Skin of body (tissue), 3 donors: ENCODE measurements around the gene PHACTR4. TPM values are rescaled to one million over a fixed set of nuclear protein-coding genes. Genes with fewer than 3 reads are reported as not detected.
"Not testable (repeated sequence)": the region's sequence is repeated elsewhere in the genome, so short reads cannot be mapped to it uniquely, and the experiment has no call there.

ENCODE experiments used
- DNase-seq: peaks from one replicate; lab custom pipeline; 2025; lab: John Stamatoyannopoulos, UW
- small RNA-seq: library from RNA; depleted of rRNA; stranded (forward); fragments of <200 nt; gene quantifications from one replicate; pipeline ENCODE3, GENCODE V24; 2014; ENCODE audit warnings: low replicate concordance
- total RNA-seq: library from RNA; depleted of rRNA; stranded (reverse); fragments of >200 nt; gene quantifications from one replicate; pipeline ENCODE4 v1.2.3, GENCODE V29; 2014

PHACTR4 gene
- total RNA-seq, 1 donor from 2014 or later: 17.9 TPM

DNA sequence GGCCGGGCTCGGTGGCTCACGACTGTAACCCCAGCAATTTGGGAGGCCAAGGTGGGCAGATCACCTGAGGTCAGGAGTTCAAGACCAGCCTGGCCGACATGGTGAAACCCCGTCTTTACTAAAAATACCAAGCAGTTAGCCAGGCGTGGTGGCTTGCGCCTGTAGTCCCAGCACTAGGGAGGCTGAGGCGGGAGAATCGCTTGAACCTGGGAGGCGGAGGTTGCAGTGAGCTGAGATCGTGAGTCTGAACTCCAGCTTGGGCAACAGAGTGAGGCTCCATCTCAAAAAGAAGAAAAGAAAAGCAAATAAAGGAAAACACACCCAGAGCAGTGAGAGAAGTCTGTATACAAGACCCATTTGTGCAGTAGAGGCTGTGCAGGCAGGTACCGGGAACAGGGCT is 151.3 kb downstream of the PHACTR4 start:
- DNase-seq: not testable (repeated sequence)

DNA sequence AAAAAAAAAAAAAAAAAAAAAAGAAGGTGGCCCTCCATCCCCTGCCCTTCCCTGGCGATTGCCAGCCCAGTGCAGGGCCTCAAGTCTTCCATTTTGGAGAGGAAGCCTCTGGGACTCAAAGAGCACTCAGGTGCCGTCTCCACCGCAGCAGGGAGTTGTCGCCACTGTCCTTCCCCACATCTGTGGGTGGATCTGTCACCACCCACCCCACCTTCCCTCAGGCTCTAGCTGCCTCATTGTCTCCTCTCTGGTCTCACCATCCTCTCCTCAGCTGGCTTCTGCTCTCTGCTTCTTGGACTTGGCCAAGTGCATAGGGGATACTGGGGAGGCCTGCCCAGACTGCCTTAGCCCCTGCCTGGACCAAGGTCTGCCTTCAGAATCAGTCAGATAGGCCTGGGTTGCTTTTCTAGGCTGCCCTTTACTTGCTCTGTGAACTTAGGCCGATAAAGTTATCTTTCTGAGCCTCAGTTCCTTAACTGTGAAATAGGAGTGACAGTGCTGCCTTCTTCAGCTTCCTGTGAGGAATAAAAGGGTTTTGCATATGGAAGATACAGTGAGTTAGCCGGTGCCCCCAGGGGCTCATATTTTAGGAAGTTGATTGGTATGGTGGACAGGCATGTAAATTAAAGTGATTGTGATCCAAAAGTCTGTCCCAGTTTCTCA is 152.1 kb downstream of the PHACTR4 start:
- no peak for DNase-seq

DNA sequence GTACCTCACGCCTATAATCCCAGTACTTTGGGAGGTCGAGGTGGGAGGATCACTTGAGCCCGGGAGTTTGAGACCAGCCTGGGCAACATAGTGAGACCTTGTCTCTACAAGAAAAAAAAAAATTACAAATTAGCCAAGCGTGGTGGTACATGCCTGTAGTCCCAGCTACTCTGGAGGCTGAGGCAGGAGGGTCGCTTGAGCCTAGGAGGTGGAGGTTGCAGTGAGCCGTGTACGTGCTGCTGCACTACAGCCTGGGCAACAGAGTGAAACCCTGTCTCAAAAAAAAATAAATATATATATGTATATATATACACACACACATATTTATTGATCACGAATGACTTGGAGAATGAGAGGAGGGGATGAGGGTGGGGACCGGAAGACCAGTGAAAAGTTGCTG is 153.0 kb downstream of the PHACTR4 start:
- DNase-seq: not testable (repeated sequence)

DNA sequence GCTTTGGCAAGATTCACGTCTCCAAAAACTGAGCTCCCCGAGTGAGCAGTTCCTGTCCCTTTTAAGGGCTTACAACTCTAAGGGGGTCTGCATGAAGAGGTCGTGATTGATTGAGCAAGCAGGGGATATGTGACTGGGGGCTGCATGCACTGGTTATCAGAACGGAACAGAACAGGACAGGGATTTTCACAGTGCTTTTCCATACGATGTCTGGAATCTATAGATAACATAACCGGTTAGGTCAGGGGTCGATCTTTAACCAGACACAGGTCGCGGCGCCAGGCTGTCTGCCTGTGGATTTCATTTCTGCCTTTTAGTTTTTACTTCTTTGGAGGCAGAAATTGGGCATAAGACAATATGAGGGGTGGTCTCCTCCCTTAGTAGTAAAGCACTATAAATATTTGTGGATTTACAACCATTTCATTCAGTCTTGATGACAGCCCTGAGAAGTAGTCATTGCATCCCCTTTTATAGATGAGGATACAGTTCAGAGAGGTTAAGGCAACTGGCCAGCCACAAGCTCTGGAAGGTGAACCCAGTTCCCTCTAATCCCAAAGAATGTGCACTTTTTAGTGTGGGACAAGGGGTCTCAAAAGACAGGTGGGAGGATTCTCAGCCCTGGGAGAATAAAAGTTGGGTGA is 155.6 kb downstream of the PHACTR4 start:
- not testable (repeated sequence) for DNase-seq

DNA sequence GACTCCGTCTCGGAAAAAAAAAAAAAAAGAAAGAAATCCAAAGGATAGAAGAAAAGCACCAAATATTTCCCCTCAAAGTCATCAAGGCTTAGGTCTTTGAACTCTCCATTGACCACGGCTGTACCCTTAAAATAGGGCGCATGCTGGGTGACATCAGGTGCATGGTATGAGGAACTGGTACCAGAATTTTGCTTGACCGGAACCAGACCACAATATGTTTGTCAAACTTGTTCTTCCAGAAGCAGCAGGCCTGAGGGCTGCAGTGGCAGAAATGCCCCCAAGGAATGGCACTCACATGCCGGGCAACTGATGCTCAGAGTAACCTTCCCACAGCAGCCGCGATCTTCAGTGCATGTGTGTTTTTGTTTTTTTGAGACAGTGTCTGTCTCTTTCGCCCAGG is 157.3 kb downstream of the PHACTR4 start:
- DNase-seq: no peak

DNA sequence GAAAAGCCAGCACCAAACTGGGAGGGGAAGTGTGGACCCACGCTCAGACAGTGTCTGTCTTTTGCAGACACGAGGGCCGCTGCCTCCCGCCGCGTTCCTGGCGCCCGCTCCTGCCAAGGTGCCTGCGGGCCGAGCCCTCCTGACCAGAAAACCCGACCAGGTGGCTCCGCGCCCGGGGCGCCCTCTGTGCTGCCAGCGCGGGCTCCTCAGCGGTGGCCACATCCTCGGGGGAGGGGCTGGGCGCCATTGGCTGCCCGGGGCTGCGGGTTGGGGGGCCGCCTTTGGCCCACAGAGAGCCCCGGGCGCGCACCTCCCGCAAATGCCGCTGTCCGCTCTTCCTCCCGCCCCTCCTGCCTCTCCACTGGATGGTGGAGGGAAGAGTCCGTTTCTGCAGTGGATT is 160.9 kb downstream of the PHACTR4 start:
- no peak for DNase-seq

DNA sequence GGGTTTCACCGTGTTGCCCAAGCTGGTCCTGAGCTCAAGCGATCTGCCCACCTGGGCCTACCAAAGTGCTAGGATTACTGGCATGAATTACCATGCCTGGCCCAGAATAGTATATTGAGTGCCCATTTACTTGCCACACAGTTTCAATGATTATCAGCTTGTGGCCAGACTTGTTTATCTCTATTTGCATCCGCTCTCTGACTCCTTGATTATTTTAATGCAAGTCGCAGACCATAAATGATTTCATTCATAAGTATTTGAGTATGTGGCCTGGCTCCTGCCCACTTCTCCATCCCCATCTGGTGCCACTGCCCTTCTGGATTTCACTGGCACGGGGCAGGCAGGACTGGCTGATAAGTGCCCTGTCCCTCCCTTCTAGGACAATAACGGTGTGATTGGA is 165.1 kb downstream of the PHACTR4 start:
- DNase-seq: no peak

DNA sequence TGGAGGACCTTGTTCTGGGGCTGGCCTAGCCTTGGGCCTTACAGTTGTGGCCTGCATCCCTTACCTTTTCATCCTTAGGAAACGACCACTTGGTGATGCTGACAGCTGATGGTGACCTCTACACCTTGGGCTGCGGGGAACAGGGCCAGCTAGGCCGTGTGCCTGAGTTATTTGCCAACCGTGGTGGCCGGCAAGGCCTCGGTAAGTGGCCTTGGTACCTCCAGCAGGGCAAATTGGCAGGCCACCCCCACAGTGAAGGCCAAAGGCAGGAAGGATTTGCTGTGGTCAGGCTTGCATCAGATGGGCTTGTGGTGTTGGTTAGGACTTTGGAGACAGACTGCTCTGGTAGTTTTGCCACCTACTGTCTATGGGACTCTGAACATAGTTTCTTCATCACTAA is 165.6 kb downstream of the PHACTR4 start:
- DNase-seq: no peak

DNA sequence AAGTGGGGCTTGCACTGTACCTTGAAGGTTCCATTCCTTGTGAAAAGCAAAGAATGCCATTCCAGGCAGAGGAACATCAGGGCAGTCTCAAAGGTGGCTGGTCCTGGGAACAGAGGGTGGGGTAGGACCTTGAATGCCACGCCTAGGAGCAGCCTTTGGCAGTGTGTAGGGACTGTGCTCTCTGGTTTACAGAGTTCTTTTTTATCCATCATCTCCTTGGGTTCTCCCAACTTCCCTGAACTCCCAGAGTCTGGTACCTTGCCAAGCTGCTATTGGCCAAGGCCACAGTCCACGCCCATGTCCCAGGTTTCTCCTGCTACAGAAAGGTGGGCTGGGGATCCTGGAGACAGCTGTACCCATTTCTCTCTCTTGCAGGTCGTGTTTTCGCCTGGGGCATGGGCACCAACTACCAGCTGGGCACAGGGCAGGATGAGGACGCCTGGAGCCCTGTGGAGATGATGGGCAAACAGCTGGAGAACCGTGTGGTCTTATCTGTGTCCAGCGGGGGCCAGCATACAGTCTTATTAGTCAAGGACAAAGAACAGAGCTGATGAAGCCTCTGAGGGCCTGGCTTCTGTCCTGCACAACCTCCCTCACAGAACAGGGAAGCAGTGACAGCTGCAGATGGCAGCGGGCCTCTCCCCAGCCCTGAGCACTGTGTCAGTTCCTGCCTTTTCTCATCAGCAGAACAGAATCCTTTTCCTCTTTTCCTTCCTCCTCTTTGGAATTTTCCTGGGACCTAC is 168.1 kb downstream of the PHACTR4 start:
- DNase-seq: no peak

DNA sequence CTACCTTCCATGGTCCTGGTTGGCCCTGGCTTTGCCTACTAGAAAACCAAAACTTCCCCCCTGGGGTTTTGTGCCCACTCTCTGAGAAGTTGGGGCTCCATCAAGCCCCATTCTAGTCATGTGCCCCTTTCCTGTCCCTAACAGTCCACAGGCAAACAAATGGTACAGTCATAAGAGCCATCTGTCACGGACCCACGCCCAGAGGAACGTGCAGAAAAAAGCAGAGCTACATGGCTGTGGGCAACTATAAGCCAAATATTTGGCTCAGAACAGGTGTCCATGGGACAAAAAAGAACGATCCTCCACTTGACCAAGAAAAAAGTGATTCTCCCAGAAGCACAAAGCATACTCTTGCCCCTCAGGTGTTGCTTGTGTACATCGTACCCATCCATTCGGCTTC is 168.7 kb downstream of the PHACTR4 start:
- DNase-seq: no peak

DNA sequence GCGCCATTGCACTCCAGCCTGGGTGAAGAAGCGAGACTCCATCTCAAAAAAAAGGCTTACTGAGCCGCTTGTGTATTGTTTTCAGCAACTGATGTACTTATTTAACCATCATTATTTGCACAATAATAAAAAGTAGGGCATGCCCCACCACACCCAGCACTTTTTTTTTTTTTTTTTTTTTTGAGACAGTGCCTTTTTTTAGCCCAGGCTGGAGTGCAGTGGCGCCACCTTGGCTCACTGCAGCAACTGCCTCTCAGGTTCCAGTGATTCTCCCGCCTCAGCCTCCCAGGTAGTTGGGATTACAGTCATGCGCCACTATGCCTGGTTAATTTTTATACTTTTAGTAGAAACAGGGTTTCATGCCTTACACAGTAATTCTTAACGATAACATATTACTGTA is 171.1 kb downstream of the PHACTR4 start:
- no peak for DNase-seq

DNA sequence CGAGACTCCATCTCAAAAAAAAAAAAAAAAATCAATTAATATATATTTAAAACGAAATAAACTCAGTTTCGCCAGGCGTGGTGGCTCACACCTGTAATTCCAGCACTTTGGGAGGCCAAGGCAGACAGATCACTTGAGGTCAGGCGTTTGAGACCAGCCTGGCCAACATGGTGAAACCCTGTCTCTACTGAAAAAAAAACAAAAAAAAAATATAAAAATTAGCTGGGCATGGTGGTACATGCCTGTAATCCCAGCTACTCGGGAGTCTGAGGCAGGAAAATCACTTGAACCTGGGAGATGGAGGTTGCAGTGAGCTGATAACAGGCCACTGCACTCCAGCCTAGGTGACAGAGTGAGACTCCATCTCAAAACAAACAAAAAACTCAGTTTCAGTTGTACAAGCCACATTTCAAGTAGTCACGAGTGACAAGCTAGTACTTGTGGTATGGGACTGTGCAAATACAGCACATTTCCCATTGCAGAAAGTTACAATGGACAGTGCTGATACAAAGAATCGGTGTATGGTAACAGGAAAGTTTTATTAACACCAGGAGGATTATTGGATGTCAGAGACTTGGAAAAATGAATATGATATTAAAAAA is 172.0 kb downstream of the PHACTR4 start:
- not testable (repeated sequence) for DNase-seq

DNA sequence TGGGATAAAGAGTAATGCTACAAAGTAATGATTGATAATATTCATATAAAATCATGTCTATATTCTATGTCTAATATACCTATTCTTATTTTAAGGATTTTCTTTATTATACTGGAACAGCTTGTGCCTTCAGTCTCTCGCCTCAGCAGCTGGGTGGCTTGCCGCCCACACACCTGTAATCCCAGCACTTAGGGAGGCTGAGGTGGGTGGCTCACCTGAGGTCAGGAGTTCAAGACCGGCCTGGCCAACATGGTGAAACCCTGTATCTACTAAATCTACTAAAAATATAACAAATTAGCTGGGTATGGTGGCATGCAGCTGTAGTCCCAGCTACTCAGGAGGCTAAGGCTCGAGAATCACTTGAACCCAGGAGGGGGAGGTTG is 175.7 kb downstream of the PHACTR4 start:
- no peak for DNase-seq

DNA sequence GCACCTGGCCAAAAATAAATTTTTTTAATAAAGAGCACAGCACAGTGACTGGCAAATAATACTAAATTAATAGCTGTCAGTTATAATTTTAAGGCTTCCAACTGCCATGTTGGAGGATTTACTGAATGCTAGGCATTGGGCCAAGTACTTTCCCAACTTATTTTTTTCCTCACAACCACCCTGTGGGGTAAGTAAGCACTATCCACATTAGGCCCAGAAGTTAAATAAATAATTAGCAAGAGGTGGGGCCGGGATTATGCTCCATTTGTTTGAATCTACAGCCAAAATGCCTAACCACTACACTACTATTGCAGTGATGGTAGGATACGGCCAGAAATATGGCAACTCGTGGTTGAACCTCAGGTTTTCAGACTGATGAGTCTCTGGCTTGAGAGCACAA is 178.8 kb downstream of the PHACTR4 start:
- DNase-seq: no peak

Small RNA genes within 50 kb of the gene (small RNA-seq; reads per million reads assigned to genes)
- not detected for gene RF00019
- not detected for gene RNU6ATAC27P
- not detected for gene SNORA73A
- 16.0 reads per million, percentile 93 among the genes with 10 or more reads in this experiment for gene SNORA73B

Other genes starting within 250 kb of the PHACTR4 start
- gene PTAFR, start 193.1 kb upstream of the PHACTR4 start, total RNA-seq: 3.1 TPM
- gene DNAJC8, start 136.7 kb upstream of the PHACTR4 start, total RNA-seq: 31.5 TPM
- gene ATP5IF1, start 133.6 kb upstream of the PHACTR4 start, total RNA-seq: 65.6 TPM
- gene SESN2, start 110.2 kb upstream of the PHACTR4 start, total RNA-seq: 2.1 TPM
- gene MED18, start 40.7 kb upstream of the PHACTR4 start, total RNA-seq: 9.2 TPM
- gene RCC1, start 136.3 kb downstream of the PHACTR4 start, total RNA-seq: 15.8 TPM
- gene TRNAU1AP, start 183.3 kb downstream of the PHACTR4 start, total RNA-seq: 19.5 TPM
- 6.4 TPM for gene RAB42, start 222.5 kb downstream of the PHACTR4 start, total RNA-seq